Measurements from ENCODE around the gene KIF3C. TPM values are rescaled to one million over a fixed set of nuclear protein-coding genes. Genes with fewer than 3 reads are reported as not detected.
A peak's percentile ranks its signal among the peaks of the same experiment; 100 is the strongest.

KIF3C gene
- total RNA-seq, 2 donors from 2014 or later = 0.93 to 2.5 TPM

DNA sequence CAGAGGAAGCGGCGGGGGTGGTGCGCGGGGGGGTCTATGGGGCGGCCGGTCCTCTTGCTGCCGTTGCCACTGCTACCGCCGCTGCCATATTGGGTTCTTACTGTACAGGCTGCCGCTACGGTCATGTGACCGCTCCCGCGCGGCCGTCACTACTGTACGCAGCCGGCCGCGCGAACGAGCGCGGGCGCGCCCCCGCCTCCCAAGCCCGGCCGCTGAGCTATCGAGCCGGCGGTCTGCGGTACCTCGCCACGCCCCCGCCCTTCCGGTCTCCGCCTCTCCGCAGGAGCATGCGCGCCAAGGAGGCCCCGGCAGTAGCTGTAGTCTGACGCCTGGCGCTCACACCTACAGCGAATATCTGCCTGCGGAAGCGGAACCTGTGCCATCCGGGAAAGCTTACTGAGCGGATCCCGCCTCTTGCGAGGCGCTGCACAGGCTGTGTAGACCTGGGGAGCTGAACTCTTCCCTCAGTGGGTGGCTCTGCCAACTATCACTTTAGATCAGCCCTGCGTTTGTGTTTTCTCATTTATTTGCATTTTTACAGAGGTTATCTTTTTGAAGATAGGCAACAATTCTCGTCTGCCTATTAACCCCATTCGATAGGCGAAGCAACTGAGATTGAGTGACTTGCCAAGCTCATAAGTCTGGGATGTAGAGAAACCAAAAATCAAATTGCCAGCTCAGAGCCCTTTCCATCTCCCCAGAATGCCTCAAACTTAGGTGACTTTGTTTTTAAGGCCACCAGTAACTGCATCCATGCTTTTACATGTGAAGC, 103.8 kb downstream of the KIF3C start, which contains the start of gene ASXL2:
ASXL2 (minus strand) TSS at position 127 of the 772 bp plus-strand sequence. CDS start 265 bp downstream, outside the sequence.
- Mint-ChIP-seq H3K27me3 (peaks cover 0 to 7% of the 10 kb centered on the region in 2 donors), H3K36me3 (peaks cover 4% of the 10 kb centered on the region), H3K4me1 (ENCODE audit: low read depth in 2 of 2) (peaks cover 30 to 43% of the 10 kb centered on the region in 2 donors), H3K9me3 (no peaks in the 10 kb centered on the region), H3K27ac (peak within 1 kb of the TSS; percentile 85 to 89), H3K4me3 (peak within 1 kb of the TSS; percentile 92)
- peak; percentile 97 to 98 for ATAC-seq
- DNase-seq (ENCODE audit: low spot score) = peak; percentile 99

DNA sequence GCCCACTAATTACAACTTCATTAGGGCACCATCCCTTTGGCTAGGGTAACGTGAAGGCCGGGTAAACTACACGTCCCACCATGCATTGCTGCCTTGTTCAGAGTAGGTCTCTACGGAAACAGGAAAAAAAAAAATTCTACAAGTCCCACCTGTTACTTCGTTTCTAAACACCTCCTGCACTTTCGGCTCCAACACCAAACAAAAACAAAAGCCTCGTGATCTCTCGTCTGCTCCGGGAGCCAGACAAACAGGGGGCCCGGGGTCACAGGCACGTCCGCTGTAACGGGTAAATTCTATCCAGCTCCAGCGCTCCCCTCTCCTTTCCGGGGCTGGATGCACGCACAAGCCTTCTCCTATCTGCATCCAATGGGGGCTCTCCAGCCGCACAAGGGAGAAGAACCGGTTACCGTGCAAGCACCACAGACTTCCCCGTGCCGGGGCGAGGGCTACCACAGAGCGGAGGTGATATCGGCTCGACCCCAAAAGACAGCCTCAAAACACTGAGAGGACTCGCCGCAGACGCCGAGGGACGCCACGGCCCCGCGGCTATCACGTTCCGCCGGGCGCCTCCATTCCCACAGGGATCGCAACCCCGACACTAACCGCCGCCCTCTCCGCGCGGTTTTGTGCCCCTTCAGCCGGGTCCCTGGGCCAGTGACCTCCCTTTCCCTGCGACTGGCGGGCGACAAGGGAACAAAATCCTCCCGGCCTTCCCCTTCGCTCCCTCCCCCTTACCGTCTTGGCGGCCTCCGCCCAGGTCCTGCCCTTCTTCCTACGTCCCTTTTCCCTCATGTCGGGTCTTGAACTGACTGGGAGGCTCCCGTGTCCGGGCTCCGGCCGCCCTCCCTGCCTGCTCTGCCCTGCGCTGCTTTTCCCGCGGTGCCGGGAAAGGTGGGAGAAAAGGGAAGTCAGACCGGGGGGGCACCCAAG, 104.6 kb downstream of the KIF3C start:
- no peak for DNase-seq (ENCODE audit: low spot score)
- Mint-ChIP-seq H3K36me3 (peaks cover 4% of the 10 kb centered on the region), H3K4me1 (ENCODE audit: low read depth in 2 of 2) (peaks cover 30 to 44% of the 10 kb centered on the region in 2 donors), H3K27me3 (peaks cover 0 to 5% of the 10 kb centered on the region in 2 donors), H3K9me3 (no peaks in the 10 kb centered on the region), H3K27ac (peak overlapping the region; percentile 85 to 89), H3K4me3 (peak overlapping the region; percentile 92)
- ATAC-seq = peak; percentile 43 to 64

Other genes with a start within 250 kb of the KIF3C start
- 10 to 100 TPM; 37.2 to 38.8 TPM for gene ASXL2, start 104.0 kb downstream of the KIF3C start, total RNA-seq
- gene RAB10, start 51.6 kb upstream of the KIF3C start, total RNA-seq = 100 to 1,000 TPM in 1 of 2 donors, 10 to 100 TPM in 1; 92.2 to 126 TPM
- gene GAREM2, start 190.6 kb upstream of the KIF3C start, total RNA-seq = 1 to 10 TPM; 4.1 TPM